Endothelial cell of umbilical vein (primary cell): ENCODE measurements around the gene MAL. TPM values are rescaled to one million over a fixed set of nuclear protein-coding genes. Genes with fewer than 3 reads are reported as not detected.

Source experiments
- BruUV-seq: library from RNA; stranded (reverse); fragments of 400-500 nt; replicated peaks from 2 replicates; lab custom pipeline; 2021; lab: Mats Ljungman, UMichigan
- CTCF ChIA-PET: fragments of 300-600, 350-600 bp; sonication (Branson Sonifier 250); formaldehyde crosslinking; loops from one replicate; lab custom pipeline; 2021; ENCODE audit warnings: antibody characterized with exemption, inconsistent platforms; lab: Charles Lee
- POLR2A ChIA-PET: fragments of 300-600, 350-600 bp; sonication (Branson Sonifier 250); formaldehyde crosslinking; loops from one replicate; lab custom pipeline; 2021; ENCODE audit warnings: antibody characterized with exemption, inconsistent platforms; lab: Charles Lee
- DNase-seq: peaks from one replicate; pipeline ENCODE4 v3.0.0-alpha.2; 2011; ENCODE audit warnings: low read depth, low spot score
- FAIRE-seq: peaks from 2 replicates; lab custom pipeline; 2011; peaks lifted over from hg19 to GRCh38; lab: Jason Lieb, UNC
- H2AFZ ChIP-seq: 2 replicates; pipeline ENCODE4 v1.6.0; 2012; ENCODE audit warnings: low read depth, low read length, control low read depth, inconsistent platforms
- H3K27ac ChIP-seq: 2 replicates; pipeline ENCODE4 v1.5.1; 2011; ENCODE audit warnings: low read depth, mild to moderate bottlenecking, control low read depth, low read length, moderate library complexity; ENCODE audit not compliant: insufficient read depth
- H3K27me3 ChIP-seq, 2 experiments: 2 replicates each; pipeline versions ENCODE4 v1.6.0 to v1.6.1; 2011; ENCODE audit warnings: low read length in 2 of 2, mixed read lengths in 1 of 2; ENCODE audit not compliant: control insufficient read depth in 2 of 2, insufficient read depth in 2 of 2
- H3K36me3 ChIP-seq, 2 experiments: 2 replicates in 1 of 2; 3 replicates in 1 of 2; pipeline ENCODE4 v1.5.1; 2011; ENCODE audit warnings: low read length in 2 of 2, mild to moderate bottlenecking in 1 of 2, moderate library complexity in 1 of 2; ENCODE audit not compliant: control insufficient read depth in 2 of 2, insufficient read depth in 2 of 2; ENCODE audit errors: extremely low read depth in 1 of 2
- H3K4me1 ChIP-seq: 3 replicates; pipeline ENCODE4 v1.5.1; 2011; ENCODE audit warnings: mild to moderate bottlenecking, low read length; ENCODE audit not compliant: control insufficient read depth, insufficient read depth; ENCODE audit errors: extremely low read depth
- H3K4me2 ChIP-seq: 2 replicates; pipeline ENCODE4 v1.6.1; 2011; ENCODE audit warnings: low read length, control low read depth, mixed read lengths; ENCODE audit not compliant: insufficient read depth
- H3K4me3 ChIP-seq, 3 experiments: fragments of 200-600 bp in 1 of 3; sonication (generic), shearing (Covaris generic) in 1 of 3; replicated peaks in 1 of 3; 2 replicates each; pipeline ENCODE4 v1.5.1; 2011 to 2016; ENCODE audit warnings: control low read depth in 3 of 3, low read length in 3 of 3, mild to moderate bottlenecking in 2 of 3, inconsistent platforms in 1 of 3, low read depth in 1 of 3, moderate library complexity in 1 of 3; ENCODE audit not compliant: insufficient read depth in 1 of 3
- H3K79me2 ChIP-seq: 2 replicates; pipeline ENCODE4 v1.6.0; 2012; ENCODE audit warnings: low read length, inconsistent platforms; ENCODE audit not compliant: control insufficient read depth, insufficient read depth
- H3K9ac ChIP-seq: replicated peaks from 2 replicates; pipeline ENCODE3; 2011; ENCODE audit warnings: low read length, control low read depth; ENCODE audit not compliant: insufficient read depth; ENCODE audit errors: extremely low read depth
- H3K9me1 ChIP-seq: replicated peaks from 3 replicates; pipeline ENCODE4 v1.6.0; 2011; ENCODE audit warnings: mild to moderate bottlenecking, low read length; ENCODE audit not compliant: control insufficient read depth, insufficient read depth; ENCODE audit errors: extremely low read depth
- H3K9me3 ChIP-seq: replicated peaks from 2 replicates; pipeline ENCODE4 v1.5.1; 2012; ENCODE audit warnings: low read length, inconsistent platforms; ENCODE audit not compliant: control insufficient read depth, insufficient read depth
- H4K20me1 ChIP-seq: replicated peaks from 2 replicates; pipeline ENCODE3; 2011; ENCODE audit warnings: mild to moderate bottlenecking, low read length; ENCODE audit not compliant: control insufficient read depth, insufficient read depth; ENCODE audit errors: extremely low read depth
- CTCF ChIP-seq, 2 donors: IDR thresholded peaks; 1 replicate in 1 of 2; 2 replicates in 1 of 2; pipeline ENCODE4 v1.5.1; 2011; ENCODE audit warnings: low read length in 2 of 2, mild to moderate bottlenecking in 2 of 2, moderate library complexity in 2 of 2, control low read depth in 1 of 2, inconsistent platforms in 1 of 2, low read depth in 1 of 2; ENCODE audit not compliant: insufficient read depth in 1 of 2; ENCODE audit errors: extremely low read depth in 1 of 2
- EZH2 ChIP-seq: IDR thresholded peaks from 2 replicates; pipeline ENCODE4 v1.6.1; 2012; ENCODE audit warnings: borderline replicate concordance, low read depth, mild to moderate bottlenecking, moderate library complexity, low read length, inconsistent platforms; ENCODE audit not compliant: severe bottlenecking
- FOS ChIP-seq: IDR thresholded peaks from 2 replicates; pipeline ENCODE4 v1.6.1; 2011; ENCODE audit warnings: mild to moderate bottlenecking, low read length, moderate library complexity, borderline replicate concordance; ENCODE audit not compliant: insufficient read depth
- GATA2 ChIP-seq: IDR thresholded peaks from 2 replicates; pipeline ENCODE4 v1.7.0; 2011; ENCODE audit warnings: low read depth, mild to moderate bottlenecking, moderate library complexity, mixed read lengths, low read length; ENCODE audit not compliant: insufficient read length, insufficient read depth
- JUN ChIP-seq: IDR thresholded peaks from 2 replicates; pipeline ENCODE4 v1.6.1; 2011; ENCODE audit warnings: borderline replicate concordance, low read depth; ENCODE audit not compliant: insufficient read length, insufficient read depth
- MYC ChIP-seq: IDR thresholded peaks from one replicate; pipeline ENCODE4 v1.6.1; 2011; ENCODE audit warnings: mild to moderate bottlenecking, low read depth, low read length
- POLR2A ChIP-seq: IDR thresholded peaks from 2 replicates; pipeline ENCODE4 v1.6.1; 2012; ENCODE audit warnings: low read depth, mild to moderate bottlenecking, control low read depth, low read length
- POLR2AphosphoS5 ChIP-seq: IDR thresholded peaks from 2 replicates; pipeline ENCODE4 v1.6.1; 2012; ENCODE audit warnings: low read depth, mild to moderate bottlenecking, control low read depth, low read length, moderate library complexity; ENCODE audit not compliant: insufficient read depth
- dilution Hi-C: fragments of 300-500 bp; cut with MboI; formaldehyde crosslinking; loops from one replicate; pipeline ENCODE4 v1.15.0; 2019; ENCODE audit warnings: low sequenced_read_pairs; ENCODE audit not compliant: extremely low pct_ligation_motif_present
- intact Hi-C: fragments of 100-400 bp; cut with micrococcal nuclease; formaldehyde crosslinking; loops from one replicate; pipeline ENCODE4 v1.10.0; 2022
- polyA plus RNA-seq, 4 experiments: library from polyadenylated mRNA; depleted of rRNA in 3 of 4; stranded (reverse) in 3 of 4; unstranded in 1 of 4; fragments of >200 nt; gene quantifications; 2 replicates each; pipeline versions ENCODE4 v1.2.1 to v1.2.3, GENCODE V29; 2011 to 2012; ENCODE audit warnings: missing spikeins in 1 of 4
- total RNA-seq: library from RNA; stranded (reverse); gene quantifications from 2 replicates; pipeline ENCODE4 v1.2.3, GENCODE V29; 2021
- TF ChIP-seq, protein P1 (sequence below): IDR thresholded peaks from 2 replicates; pipeline ENCODE4 v1.6.1; 2011; ENCODE audit not compliant: insufficient read depth, insufficient read length

Gene MAL
- total and polyA plus RNA-seq, 2 donors (not counting 3 experiments of a cell fraction or from before 2014, with no cell fraction given), result not detected

DNA sequence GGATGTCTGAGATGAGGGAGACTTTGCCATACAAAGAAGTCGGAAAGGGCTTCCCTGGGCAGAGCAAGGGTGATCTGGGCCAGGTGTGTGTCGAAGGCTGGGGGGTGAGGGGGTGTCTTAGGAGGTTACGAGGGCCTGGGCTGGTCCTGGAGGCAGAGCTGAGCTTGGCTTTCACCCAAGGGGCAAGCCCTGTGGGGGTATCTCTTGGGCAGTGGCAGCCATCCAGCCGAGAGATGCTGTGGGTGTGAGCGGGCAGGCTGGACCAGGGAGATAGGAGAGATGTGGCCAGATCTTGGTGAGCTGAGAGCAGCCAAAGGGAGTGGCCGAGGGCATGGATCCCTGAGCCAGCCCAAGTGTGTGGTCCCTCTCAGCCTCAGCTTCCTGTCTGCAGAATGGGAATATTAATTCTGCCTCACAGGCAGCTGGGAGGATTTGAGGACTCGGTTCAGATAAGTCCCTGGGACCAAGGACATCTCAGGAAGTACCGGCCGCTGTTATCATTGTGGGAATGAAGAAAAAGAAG is 33.0 kb downstream of the MAL start:
- no peak overlapping the region for H3K9ac ChIP-seq
- BruUV-seq, result no TSS peak
- H3K27me3 ChIP-seq, result no peaks in the 10 kb centered on the region
- no peaks in the 10 kb centered on the region for H3K9me3 ChIP-seq
- H3K9me1 ChIP-seq, result no peaks in the 10 kb centered on the region
- dilution Hi-C loops, result no loop called here
- H3K4me3 ChIP-seq, result no peak overlapping the region
- no peaks in the 10 kb centered on the region for H4K20me1 ChIP-seq
- intact Hi-C loops, result no loop called here
- no peaks in the 10 kb centered on the region for H3K4me1 ChIP-seq
- POLR2A ChIA-PET, result no interaction called here
- H3K36me3 ChIP-seq, result no peaks in the 10 kb centered on the region
- CTCF ChIA-PET, result no interaction called here
- DNase-seq, result no peak
- no peak for TF ChIP-seq JUN
- TF ChIP-seq POLR2AphosphoS5, result no peak
- no peak for TF ChIP-seq FOS
- TF ChIP-seq MYC, result no peak
- no peak for TF ChIP-seq CTCF (IDR thresholded peaks at IDR 0.05; ENCODE audit: extremely low read depth in 1 of 2, insufficient read depth in 1 of 2, low read depth in 1 of 2, low read length in 2 of 2)
- TF ChIP-seq POLR2A, result no peak
- TF ChIP-seq EZH2, result no peak
- TF ChIP-seq, protein P1, sequence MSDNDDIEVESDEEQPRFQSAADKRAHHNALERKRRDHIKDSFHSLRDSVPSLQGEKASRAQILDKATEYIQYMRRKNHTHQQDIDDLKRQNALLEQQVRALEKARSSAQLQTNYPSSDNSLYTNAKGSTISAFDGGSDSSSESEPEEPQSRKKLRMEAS, result no peak
- TF ChIP-seq GATA2, result no peak
- FAIRE-seq, result no peak
- H3K27ac ChIP-seq, result no peak overlapping the region
- H3K79me2 ChIP-seq, result no peaks in the 10 kb centered on the region
- no peak overlapping the region for H2AFZ ChIP-seq
- H3K4me2 ChIP-seq, result no peak overlapping the region
